Cardiac fibroblast (primary cell): Measurements from ENCODE around the gene POU6F1.
A peak's percentile ranks its signal among the peaks of the same experiment; 100 is the strongest.

ENCODE experiments used
- DNase-seq, 2 donors: peaks; one replicate each; pipeline versions ENCODE4 v3.0.0 to v3.0.0-alpha.2; 2010; ENCODE audit warnings: low read depth in 2 of 2
- H3K4me3 ChIP-seq, 2 donors: replicated peaks in 1 of 2; 1 replicate in 1 of 2; 2 replicates in 1 of 2; pipeline ENCODE4 v1.5.1; 2011; ENCODE audit warnings: low read depth in 2 of 2, low read length in 2 of 2, mild to moderate bottlenecking in 2 of 2, moderate library complexity in 1 of 2
- TF ChIP-seq, protein P1 (sequence below): IDR thresholded peaks from one replicate; pipeline ENCODE4 v1.5.1; 2011; ENCODE audit warnings: low read depth, mild to moderate bottlenecking, low read length, inconsistent platforms

The POU6F1 gene

DNA sequence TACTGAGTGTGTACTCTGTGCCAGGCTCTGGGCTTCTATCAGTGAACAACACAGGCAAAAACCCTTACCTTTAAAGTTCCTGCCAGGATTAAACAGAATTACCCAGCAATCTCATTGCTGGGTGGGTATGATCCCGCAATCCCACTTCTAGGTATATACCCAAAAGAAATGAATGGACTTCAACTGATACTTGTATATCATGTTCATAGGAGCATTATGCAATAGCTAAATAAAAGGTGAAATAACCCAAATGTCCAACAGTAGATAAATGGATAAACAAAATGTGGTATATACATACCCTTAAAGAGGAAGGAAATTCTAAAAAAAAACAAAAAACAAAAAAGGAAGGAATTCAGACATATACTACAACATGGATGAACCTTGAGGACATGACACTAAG lies 35.4 kb upstream of the POU6F1 start:
- TF ChIP-seq, protein P1, sequence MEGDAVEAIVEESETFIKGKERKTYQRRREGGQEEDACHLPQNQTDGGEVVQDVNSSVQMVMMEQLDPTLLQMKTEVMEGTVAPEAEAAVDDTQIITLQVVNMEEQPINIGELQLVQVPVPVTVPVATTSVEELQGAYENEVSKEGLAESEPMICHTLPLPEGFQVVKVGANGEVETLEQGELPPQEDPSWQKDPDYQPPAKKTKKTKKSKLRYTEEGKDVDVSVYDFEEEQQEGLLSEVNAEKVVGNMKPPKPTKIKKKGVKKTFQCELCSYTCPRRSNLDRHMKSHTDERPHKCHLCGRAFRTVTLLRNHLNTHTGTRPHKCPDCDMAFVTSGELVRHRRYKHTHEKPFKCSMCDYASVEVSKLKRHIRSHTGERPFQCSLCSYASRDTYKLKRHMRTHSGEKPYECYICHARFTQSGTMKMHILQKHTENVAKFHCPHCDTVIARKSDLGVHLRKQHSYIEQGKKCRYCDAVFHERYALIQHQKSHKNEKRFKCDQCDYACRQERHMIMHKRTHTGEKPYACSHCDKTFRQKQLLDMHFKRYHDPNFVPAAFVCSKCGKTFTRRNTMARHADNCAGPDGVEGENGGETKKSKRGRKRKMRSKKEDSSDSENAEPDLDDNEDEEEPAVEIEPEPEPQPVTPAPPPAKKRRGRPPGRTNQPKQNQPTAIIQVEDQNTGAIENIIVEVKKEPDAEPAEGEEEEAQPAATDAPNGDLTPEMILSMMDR: no peak
- no peak overlapping the region for H3K4me3 ChIP-seq
- DNase-seq: no peak

DNA sequence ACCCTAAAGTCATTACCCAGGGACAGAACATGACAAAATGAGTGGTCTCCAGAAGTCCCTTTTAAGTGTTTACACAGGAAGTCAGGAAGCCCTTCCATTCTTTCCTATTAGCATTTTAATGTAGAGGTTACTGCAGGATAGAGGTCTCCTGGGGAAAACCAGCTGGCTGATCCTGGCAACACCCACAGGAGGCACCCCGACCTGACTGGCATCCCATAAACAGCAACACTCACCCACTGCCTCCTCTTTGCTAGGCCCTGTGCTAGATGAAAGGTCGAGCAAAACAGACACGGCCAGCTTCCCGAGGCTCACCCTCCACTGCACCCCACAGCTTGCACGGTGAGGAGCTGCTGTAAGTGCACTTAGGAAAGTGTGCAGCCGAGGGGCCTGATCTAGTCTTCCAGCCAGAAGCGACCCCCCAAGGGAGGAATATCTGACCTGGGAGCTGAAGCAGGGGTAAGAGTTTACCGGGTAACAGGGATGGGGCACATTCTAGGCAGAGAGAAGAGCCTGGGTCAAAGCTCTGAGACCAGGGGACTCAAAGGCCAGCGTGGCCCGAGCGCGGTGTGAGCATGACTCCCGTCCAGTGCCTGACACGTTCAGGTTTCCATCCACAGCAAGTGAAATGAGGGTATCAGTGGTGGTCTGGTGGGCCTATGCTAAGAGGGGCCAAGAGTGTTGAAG lies 29.8 kb upstream of the POU6F1 start:
- H3K4me3 ChIP-seq: no peak overlapping the region
- DNase-seq: no peak
- TF ChIP-seq, protein P1: no peak

DNA sequence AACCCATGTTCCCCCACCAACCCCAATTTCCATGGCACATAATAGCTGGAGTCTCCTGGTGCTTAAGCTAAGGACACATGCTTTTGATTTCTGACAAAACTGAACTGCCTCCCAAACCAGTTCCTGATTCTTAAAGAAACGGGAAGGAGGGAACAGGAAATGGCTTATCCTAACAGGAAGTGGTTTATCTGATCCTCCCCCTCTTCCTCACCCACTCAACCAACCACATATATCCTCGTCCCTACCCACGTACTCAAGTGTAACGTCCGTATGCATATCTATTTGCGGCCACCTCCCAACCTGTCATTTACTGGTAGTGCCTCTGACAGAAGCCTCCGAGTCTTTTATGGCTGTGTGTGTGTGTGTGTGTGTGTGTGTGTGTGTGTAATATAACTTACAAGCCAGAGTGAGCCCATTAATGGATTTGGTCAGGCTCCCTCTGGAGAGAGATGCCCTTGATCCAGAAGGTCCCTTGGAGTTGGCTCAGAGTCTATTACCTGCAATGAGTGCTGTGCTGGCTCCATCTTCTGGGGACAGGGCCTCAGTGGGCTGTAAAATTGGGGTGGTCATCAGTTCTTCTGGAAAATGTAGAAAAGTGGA lies 28.5 kb upstream of the POU6F1 start:
- DNase-seq: peak; percentile 61 to 89
- H3K4me3 ChIP-seq: no peak overlapping the region
- TF ChIP-seq, protein P1: no peak

DNA sequence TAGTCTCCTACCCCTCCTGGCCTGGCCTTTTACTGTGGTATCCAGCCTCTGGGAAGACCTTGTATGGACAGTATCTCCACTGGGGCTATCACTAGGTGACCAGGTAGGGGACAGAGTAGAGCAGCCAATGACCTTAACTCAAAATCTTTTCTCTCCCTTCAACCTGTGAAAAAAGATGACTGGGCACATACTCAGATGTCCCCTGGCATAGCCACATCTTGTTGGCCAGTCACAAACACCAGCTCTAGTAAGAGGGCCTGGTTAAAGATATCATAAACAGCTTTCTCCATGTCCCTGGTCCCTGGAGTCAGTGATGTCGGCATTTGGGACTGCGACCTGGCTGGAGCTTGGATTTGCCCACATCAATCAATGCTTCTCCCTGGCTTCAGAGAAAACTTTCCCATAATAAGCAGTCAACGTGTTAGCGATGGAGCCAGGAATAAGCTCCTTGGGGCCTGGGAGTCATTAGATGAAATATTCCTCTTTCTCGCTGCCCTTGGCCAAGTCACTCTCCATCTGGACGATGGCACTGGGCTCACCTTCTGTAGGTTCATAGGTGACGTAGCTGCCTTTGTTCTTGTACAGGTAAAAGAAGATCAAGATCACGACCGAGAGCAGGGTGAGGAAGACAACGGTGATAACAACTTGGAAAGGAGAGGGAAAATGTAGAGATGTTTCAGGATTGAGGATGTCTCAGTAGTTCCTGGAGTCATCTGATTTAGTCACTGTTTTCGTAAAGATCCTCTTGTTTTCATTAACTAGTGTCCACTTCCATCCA lies 27.8 kb upstream of the POU6F1 start:
- TF ChIP-seq, protein P1: no peak
- no peak overlapping the region for H3K4me3 ChIP-seq
- no peak for DNase-seq

DNA sequence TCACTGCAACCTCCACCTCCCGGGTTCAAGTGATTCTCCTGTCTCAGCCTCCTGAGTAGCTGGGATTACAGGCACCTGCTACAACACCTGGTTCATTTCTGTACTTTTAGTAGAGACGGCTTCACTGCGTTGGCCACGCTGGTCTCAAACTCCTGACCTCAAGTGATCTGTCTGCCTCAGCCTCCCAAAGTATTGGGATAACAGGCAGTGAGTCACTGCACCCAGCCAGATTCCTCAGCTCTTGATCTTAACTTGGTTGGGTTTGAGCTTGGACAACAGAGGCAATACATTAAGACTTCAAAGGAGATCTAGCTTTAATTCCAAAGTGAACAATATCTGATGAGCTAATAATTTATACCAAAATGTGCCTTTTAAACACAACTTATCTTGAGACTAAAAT lies 26.4 kb upstream of the POU6F1 start:
- peak; percentile 25 to 36 for DNase-seq
- TF ChIP-seq, protein P1: no peak
- no peak overlapping the region for H3K4me3 ChIP-seq

DNA sequence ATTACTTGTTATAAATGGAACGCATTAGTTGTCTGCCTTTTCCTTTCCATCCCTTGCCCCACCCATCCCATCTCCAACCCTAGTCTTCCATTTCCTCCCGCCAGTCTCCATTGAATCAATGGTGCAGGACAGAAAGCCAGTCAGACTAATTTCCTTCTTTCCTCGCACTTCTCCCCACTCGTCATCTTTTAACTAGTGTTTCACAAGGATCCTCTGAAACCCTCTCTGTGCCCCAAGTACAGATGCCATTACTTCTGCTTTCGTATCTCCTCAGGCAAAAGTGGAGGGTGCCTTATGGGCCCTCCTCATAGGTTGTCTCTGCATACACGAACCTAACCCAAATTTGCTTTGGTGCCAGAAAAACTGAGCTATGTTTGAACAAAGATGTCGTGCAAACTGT lies 25.0 kb upstream of the POU6F1 start:
- DNase-seq: no peak
- no peak overlapping the region for H3K4me3 ChIP-seq
- TF ChIP-seq, protein P1: no peak
